NCI-H345 (cell line): ENCODE measurements around the gene TAOK2.
"Not testable (repeated sequence)": the region's sequence is repeated elsewhere in the genome, so short reads cannot be mapped to it uniquely, and the experiment has no call there.

Source experiments
- DNase-seq: peaks from one replicate; lab custom pipeline; 2025; lab: John Stamatoyannopoulos, UW

TAOK2 gene

GRCh38 chr16:29973384-29974246 is at the start of gene TAOK2:
TAOK2 (plus strand) TSS chr16:29973868; CDS start chr16:29977773, 3,905 bp downstream.
- peak; percentile 99 for DNase-seq

GRCh38 chr16:29925105-29925756 is 48.4 kb upstream of the TAOK2 start:
- no peak for DNase-seq

- DNase-seq, result peak; percentile 87
Measured at GRCh38 chr16:29925781-29926710, 47.6 kb upstream of the TAOK2 start, which contains the start of gene KCTD13. KCTD13 (minus strand) TSS chr16:29926226; CDS start chr16:29926033, 193 bp downstream.

GRCh38 chr16:29926711-29927052 is 47.0 kb upstream of the TAOK2 start:
- peak; percentile 51 for DNase-seq

- no peak for DNase-seq
Measured at GRCh38 chr16:29927070-29927905, 46.4 kb upstream of the TAOK2 start.

GRCh38 chr16:29931750-29932149 is 41.9 kb upstream of the TAOK2 start:
- not testable (repeated sequence) for DNase-seq

- DNase-seq, result no peak
Measured at GRCh38 chr16:29940656-29941055, 33.0 kb upstream of the TAOK2 start.

- peak; percentile 43 for DNase-seq
Measured at GRCh38 chr16:29943846-29944799, 29.5 kb upstream of the TAOK2 start.

GRCh38 chr16:29947897-29948296 is 25.8 kb upstream of the TAOK2 start:
- no peak for DNase-seq

GRCh38 chr16:29950806-29951461 is 22.7 kb upstream of the TAOK2 start:
- DNase-seq, result no peak

- no peak for DNase-seq
Measured at GRCh38 chr16:29951625-29952365, 21.9 kb upstream of the TAOK2 start.

GRCh38 chr16:29958756-29959155 is 14.9 kb upstream of the TAOK2 start:
- no peak for DNase-seq

GRCh38 chr16:29959293-29959692 is 14.4 kb upstream of the TAOK2 start:
- DNase-seq, result no peak

GRCh38 chr16:29959821-29960220 is 13.8 kb upstream of the TAOK2 start:
- DNase-seq, result not testable (repeated sequence)

GRCh38 chr16:29961127-29961478 is 12.6 kb upstream of the TAOK2 start:
- DNase-seq, result no peak

GRCh38 chr16:29961479-29962343 is 12.0 kb upstream of the TAOK2 start, which contains the start of gene TMEM219:
TMEM219 (plus strand) TSS chr16:29962079; CDS start chr16:29963144, 1,065 bp downstream.
- DNase-seq, result peak; percentile 96

GRCh38 chr16:29962344-29962994 is 11.2 kb upstream of the TAOK2 start:
- no peak for DNase-seq
